OCI-LY1 (cell line): ENCODE data around the gene ETV3.

Source experiments
- H2AFZ ChIP-seq: fragments of 200-600 bp; sonication (generic), shearing (Covaris generic); 2 replicates; pipeline ENCODE4 v1.6.0; 2014; ENCODE audit warnings: antibody characterized with exemption, mild to moderate bottlenecking, low read length
- H3F3A ChIP-seq: fragments of 200-600 bp; sonication (generic), shearing (Covaris generic); 2 replicates; pipeline ENCODE4 v1.6.0; 2014; ENCODE audit warnings: mild to moderate bottlenecking, antibody characterized with exemption, low read length, moderate library complexity; ENCODE audit not compliant: insufficient read depth
- H3K27ac ChIP-seq: fragments of 200-600 bp; sonication (generic); 2 replicates; pipeline ENCODE4 v1.5.1; 2014; ENCODE audit warnings: low read length, mixed run types, mild to moderate bottlenecking, low read depth; ENCODE audit not compliant: poor library complexity, severe bottlenecking
- H3K27me3 ChIP-seq: fragments of 200-600 bp; sonication (generic); 2 replicates; pipeline ENCODE4 v1.6.0; 2014; ENCODE audit warnings: antibody characterized with exemption, mild to moderate bottlenecking, low read length, moderate library complexity; ENCODE audit not compliant: insufficient read depth
- H3K36me3 ChIP-seq: fragments of 200-600 bp; sonication (generic); 2 replicates; pipeline ENCODE4 v1.6.1; 2014; ENCODE audit warnings: mild to moderate bottlenecking, antibody characterized with exemption, low read length, moderate library complexity, mixed read lengths; ENCODE audit not compliant: insufficient read depth
- H3K4me1 ChIP-seq: fragments of 200-600 bp; sonication (generic); 2 replicates; pipeline ENCODE4 v1.5.1; 2014; ENCODE audit warnings: mild to moderate bottlenecking, low read length, moderate library complexity; ENCODE audit not compliant: insufficient read depth, severe bottlenecking
- H3K4me2 ChIP-seq: fragments of 200-600 bp; sonication (generic), shearing (Covaris generic); 2 replicates; pipeline ENCODE4 v1.6.1; 2014; ENCODE audit warnings: low read length
- H3K4me3 ChIP-seq: fragments of 200-600 bp; sonication (generic); 2 replicates; pipeline ENCODE4 v1.5.1; 2014; ENCODE audit warnings: low read length, low read depth, mild to moderate bottlenecking, mixed read lengths; ENCODE audit not compliant: poor library complexity, severe bottlenecking
- H3K79me2 ChIP-seq: fragments of 200-600 bp; shearing (Covaris generic); 2 replicates; pipeline ENCODE4 v1.6.1; 2016; ENCODE audit warnings: mixed run types, low read length, mixed read lengths; ENCODE audit not compliant: insufficient read depth
- H3K9ac ChIP-seq: fragments of 200-600 bp; sonication (generic), shearing (Covaris generic); 2 replicates; pipeline ENCODE4 v1.6.1; 2014; ENCODE audit warnings: mild to moderate bottlenecking, low read length, mixed read lengths
- H3K9me2 ChIP-seq: fragments of 200-600 bp; sonication (generic), shearing (Covaris generic); 2 replicates; pipeline ENCODE4 v1.6.1; 2014; ENCODE audit warnings: low read depth, mild to moderate bottlenecking, low read length, mixed read lengths
- H3K9me3 ChIP-seq: fragments of 200-600 bp; shearing (Covaris generic); 2 replicates; pipeline ENCODE4 v1.6.1; 2014; ENCODE audit warnings: low read length, mixed read lengths
- H4K20me1 ChIP-seq: fragments of 200-600 bp; sonication (generic), shearing (Covaris generic); 2 replicates; pipeline ENCODE4 v1.6.0; 2016; ENCODE audit warnings: mild to moderate bottlenecking, low read length; ENCODE audit not compliant: insufficient read depth
- EZH2 ChIP-seq: fragments of 200-600 bp; sonication (generic), shearing (Covaris generic); IDR thresholded peaks from 2 replicates; pipeline ENCODE4 v1.8.0; 2017; ENCODE audit warnings: borderline replicate concordance, mixed run types, mild to moderate bottlenecking, antibody characterized with exemption, low read length, moderate library complexity, mixed read lengths
- TF ChIP-seq, protein P1 (sequence below): fragments of 200-600 bp; sonication (generic), shearing (Covaris generic); IDR thresholded peaks from 2 replicates; pipeline ENCODE4 v1.5.1; 2017; ENCODE audit warnings: mild to moderate bottlenecking, antibody characterized with exemption, low read length, moderate library complexity, mixed read lengths

The ETV3 gene

DNA sequence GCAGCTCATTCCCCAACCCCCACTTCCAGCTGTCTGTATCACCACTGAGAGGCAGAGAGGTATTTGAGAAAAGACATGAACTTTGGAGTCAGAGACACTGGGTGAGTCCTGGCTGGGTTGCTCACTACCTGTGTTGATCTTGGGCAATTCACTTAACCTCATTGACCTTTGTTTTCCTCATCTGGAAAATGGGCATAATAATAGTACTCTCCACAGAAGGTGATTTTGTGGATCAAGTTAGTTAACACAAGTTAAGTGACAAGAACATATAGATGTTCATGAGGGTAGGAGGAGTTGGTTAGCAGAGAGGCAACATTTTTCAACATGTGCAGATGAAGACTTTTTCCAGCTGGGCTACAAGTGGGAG lies 21.5 kb downstream of the ETV3 start:
- Histone ChIP-seq H3F3A (no peaks in the 10 kb centered on the region), H3K4me2 (no peak overlapping the region), H3K27ac (no peak overlapping the region), H3K79me2 (no peaks in the 10 kb centered on the region), H2AFZ (no peak overlapping the region), H4K20me1 (no peaks in the 10 kb centered on the region), H3K9ac (no peak overlapping the region), H3K9me3 (no peaks in the 10 kb centered on the region), H3K36me3 (no peaks in the 10 kb centered on the region), H3K27me3 (no peaks in the 10 kb centered on the region), H3K9me2 (no peaks in the 10 kb centered on the region), H3K4me3 (no peak overlapping the region), H3K4me1 (no peaks in the 10 kb centered on the region)
- no peak for TF ChIP-seq EZH2
- TF ChIP-seq, protein P1, sequence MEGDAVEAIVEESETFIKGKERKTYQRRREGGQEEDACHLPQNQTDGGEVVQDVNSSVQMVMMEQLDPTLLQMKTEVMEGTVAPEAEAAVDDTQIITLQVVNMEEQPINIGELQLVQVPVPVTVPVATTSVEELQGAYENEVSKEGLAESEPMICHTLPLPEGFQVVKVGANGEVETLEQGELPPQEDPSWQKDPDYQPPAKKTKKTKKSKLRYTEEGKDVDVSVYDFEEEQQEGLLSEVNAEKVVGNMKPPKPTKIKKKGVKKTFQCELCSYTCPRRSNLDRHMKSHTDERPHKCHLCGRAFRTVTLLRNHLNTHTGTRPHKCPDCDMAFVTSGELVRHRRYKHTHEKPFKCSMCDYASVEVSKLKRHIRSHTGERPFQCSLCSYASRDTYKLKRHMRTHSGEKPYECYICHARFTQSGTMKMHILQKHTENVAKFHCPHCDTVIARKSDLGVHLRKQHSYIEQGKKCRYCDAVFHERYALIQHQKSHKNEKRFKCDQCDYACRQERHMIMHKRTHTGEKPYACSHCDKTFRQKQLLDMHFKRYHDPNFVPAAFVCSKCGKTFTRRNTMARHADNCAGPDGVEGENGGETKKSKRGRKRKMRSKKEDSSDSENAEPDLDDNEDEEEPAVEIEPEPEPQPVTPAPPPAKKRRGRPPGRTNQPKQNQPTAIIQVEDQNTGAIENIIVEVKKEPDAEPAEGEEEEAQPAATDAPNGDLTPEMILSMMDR, result no peak

DNA sequence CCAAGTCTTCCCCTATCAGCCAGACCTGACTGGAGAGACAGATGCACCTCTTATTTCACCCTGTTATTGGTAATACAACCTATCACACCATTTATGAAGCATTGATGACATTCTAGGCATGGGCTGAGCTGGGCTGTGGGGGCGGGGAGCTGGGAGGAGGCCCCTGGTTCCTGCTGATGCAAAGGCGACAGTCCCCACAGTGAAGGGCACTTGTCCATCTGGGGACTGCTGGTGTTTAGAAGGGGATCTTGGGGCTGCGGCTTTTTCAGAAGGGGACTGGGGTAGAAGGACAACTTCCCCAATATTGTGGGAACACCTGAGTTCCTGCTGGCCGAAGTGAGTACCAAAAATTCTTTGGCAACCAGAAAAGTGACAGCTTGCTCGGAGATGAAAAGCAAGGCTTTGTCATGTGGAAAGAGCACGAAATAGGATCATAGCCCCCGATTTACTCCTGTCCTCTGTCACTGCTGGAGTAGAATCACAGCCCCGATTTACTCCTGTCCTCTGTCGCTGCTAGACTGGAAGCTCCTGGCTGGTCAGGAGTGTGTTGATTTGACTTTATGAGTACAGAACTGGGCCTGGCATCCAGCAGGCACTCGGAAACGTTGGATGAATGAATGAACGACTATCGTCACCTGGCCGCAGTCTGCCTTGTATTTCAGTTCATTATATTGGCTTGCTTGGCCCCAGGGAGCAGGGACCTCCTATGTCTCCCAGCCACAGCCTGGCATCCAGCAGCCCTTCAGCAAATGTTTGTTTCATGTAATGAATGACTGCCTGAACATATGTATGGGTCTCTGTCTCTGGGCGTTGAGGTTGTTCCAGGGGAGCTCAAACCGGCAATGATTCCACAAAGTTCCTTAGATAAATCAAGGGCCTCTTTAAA lies 22.1 kb downstream of the ETV3 start:
- H3K9me3 ChIP-seq, result no peaks in the 10 kb centered on the region
- H3K9ac ChIP-seq, result no peak overlapping the region
- TF ChIP-seq, protein P1, result no peak
- TF ChIP-seq EZH2, result no peak
- H3K4me2 ChIP-seq, result no peak overlapping the region
- no peaks in the 10 kb centered on the region for H3K27me3 ChIP-seq
- no peaks in the 10 kb centered on the region for H3F3A ChIP-seq
- no peaks in the 10 kb centered on the region for H3K36me3 ChIP-seq
- no peaks in the 10 kb centered on the region for H3K4me1 ChIP-seq
- H3K27ac ChIP-seq, result no peak overlapping the region
- no peaks in the 10 kb centered on the region for H3K9me2 ChIP-seq
- no peak overlapping the region for H2AFZ ChIP-seq
- H3K4me3 ChIP-seq, result no peak overlapping the region
- no peaks in the 10 kb centered on the region for H3K79me2 ChIP-seq
- H4K20me1 ChIP-seq, result no peaks in the 10 kb centered on the region

DNA sequence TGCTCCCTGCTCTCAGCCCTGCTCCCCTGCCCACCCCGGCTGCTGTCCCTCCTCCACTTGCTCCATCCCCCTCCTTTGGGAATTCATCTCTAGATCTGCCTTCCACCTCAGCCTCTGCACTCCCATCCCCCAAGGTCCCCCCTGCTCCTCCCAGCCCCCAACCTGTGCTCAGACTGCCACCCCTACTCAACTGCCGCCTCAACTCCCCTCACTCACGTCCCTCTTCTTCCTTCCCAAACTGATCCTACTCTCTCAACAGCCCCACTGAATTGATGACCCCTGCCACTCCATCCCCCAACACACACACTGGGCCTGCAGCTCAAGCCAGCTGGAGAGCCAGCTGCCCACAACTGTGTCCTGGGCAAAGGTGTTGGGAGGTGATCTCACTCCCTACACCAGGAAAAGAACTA lies 22.8 kb downstream of the ETV3 start:
- H3K9me3 ChIP-seq, result no peaks in the 10 kb centered on the region
- H2AFZ ChIP-seq, result no peak overlapping the region
- no peaks in the 10 kb centered on the region for H3K36me3 ChIP-seq
- H3K27ac ChIP-seq, result no peak overlapping the region
- TF ChIP-seq EZH2, result no peak
- TF ChIP-seq, protein P1, result no peak
- no peaks in the 10 kb centered on the region for H3K79me2 ChIP-seq
- no peaks in the 10 kb centered on the region for H3K4me1 ChIP-seq
- no peak overlapping the region for H3K4me3 ChIP-seq
- no peak overlapping the region for H3K9ac ChIP-seq
- no peaks in the 10 kb centered on the region for H4K20me1 ChIP-seq
- no peak overlapping the region for H3K4me2 ChIP-seq
- H3K9me2 ChIP-seq, result no peaks in the 10 kb centered on the region
- no peaks in the 10 kb centered on the region for H3K27me3 ChIP-seq
- no peaks in the 10 kb centered on the region for H3F3A ChIP-seq
